Ectodermal cell (in vitro differentiated cells): ENCODE data around the gene PLXNA1.

ENCODE experiments used
- H3K27ac ChIP-seq: 2 replicates; pipeline ENCODE4 v1.7.0; 2013; ENCODE audit warnings: mild to moderate bottlenecking, low read depth, low read length; ENCODE audit not compliant: insufficient read depth, poor library complexity, severe bottlenecking
- H3K27me3 ChIP-seq: 2 replicates; pipeline ENCODE4 v1.7.0; 2013; ENCODE audit warnings: mild to moderate bottlenecking, low read length; ENCODE audit not compliant: insufficient read depth, control insufficient read depth, poor library complexity, severe bottlenecking
- H3K36me3 ChIP-seq: one replicate; pipeline ENCODE4 v1.7.0; 2013; ENCODE audit warnings: low read length; ENCODE audit not compliant: control insufficient read depth, insufficient read depth
- H3K4me1 ChIP-seq: one replicate; pipeline ENCODE4 v1.7.0; 2013; ENCODE audit warnings: low read length; ENCODE audit not compliant: control insufficient read depth, insufficient read depth
- H3K4me3 ChIP-seq: 2 replicates; pipeline ENCODE4 v1.7.0; 2013; ENCODE audit warnings: low read depth, low read length, control low read depth; ENCODE audit not compliant: insufficient read depth
- H3K9me3 ChIP-seq: 2 replicates; pipeline ENCODE4 v1.7.0; 2013; ENCODE audit warnings: mild to moderate bottlenecking, low read length, moderate library complexity; ENCODE audit not compliant: control insufficient read depth
- WGBS, 2 experiments: methylation state at CpG; one replicate each; pipeline ENCODE4 v1.1.7; 2013; ENCODE audit warnings: missing lambda C conversion rate in 2 of 2; 5-methylcytosine and 5-hydroxymethylcytosine counted together

The PLXNA1 gene

GRCh38 chr3:126952983-126953660 lies 29.8 kb upstream of the PLXNA1 start:
- no peak overlapping the region for H3K27ac ChIP-seq
- no peaks in the 10 kb centered on the region for H3K27me3 ChIP-seq
- H3K36me3 ChIP-seq = no peaks in the 10 kb centered on the region
- no peaks in the 10 kb centered on the region for H3K4me1 ChIP-seq
- no peaks in the 10 kb centered on the region for H3K9me3 ChIP-seq
- H3K4me3 ChIP-seq = no peak overlapping the region
- WGBS, 2 experiments = 92 to 94% methylated on average over 12 of the region's 12 CpGs

- H3K4me1 ChIP-seq = no peaks in the 10 kb centered on the region
- H3K36me3 ChIP-seq = no peaks in the 10 kb centered on the region
- 89 to 92% methylated on average over 10 of the region's 10 CpGs for WGBS, 2 experiments
- H3K4me3 ChIP-seq = no peak overlapping the region
- H3K27me3 ChIP-seq = no peaks in the 10 kb centered on the region
- no peaks in the 10 kb centered on the region for H3K9me3 ChIP-seq
- H3K27ac ChIP-seq = no peak overlapping the region
These were observed 28.6 kb upstream of the PLXNA1 start for GRCh38 chr3:126954141-126954842.

GRCh38 chr3:126955004-126955790 lies 27.7 kb upstream of the PLXNA1 start:
- Histone ChIP-seq H3K36me3 (no peaks in the 10 kb centered on the region), H3K4me1 (peaks cover 6% of the 10 kb centered on the region), H3K27me3 (no peaks in the 10 kb centered on the region), H3K9me3 (no peaks in the 10 kb centered on the region), H3K27ac (no peak overlapping the region), H3K4me3 (no peak overlapping the region)
- WGBS, 2 experiments = 93 to 94% methylated on average over 15 of the region's 15 CpGs

GRCh38 chr3:126956361-126956760 lies 26.6 kb upstream of the PLXNA1 start:
- WGBS, 2 experiments = 89 to 90% methylated on average over 7 to 8 of the region's 8 CpGs
- Histone ChIP-seq H3K27me3 (no peaks in the 10 kb centered on the region), H3K27ac (no peak overlapping the region), H3K4me3 (no peak overlapping the region), H3K9me3 (no peaks in the 10 kb centered on the region), H3K4me1 (peaks cover 16% of the 10 kb centered on the region), H3K36me3 (no peaks in the 10 kb centered on the region)

GRCh38 chr3:126956866-126957650 lies 25.9 kb upstream of the PLXNA1 start:
- Histone ChIP-seq H3K36me3 (no peaks in the 10 kb centered on the region), H3K4me1 (peaks cover 16% of the 10 kb centered on the region), H3K4me3 (no peak overlapping the region), H3K27ac (no peak overlapping the region), H3K9me3 (no peaks in the 10 kb centered on the region), H3K27me3 (no peaks in the 10 kb centered on the region)
- WGBS, 2 experiments = 89 to 90% methylated on average over 23 of the region's 23 CpGs

- H3K4me3 ChIP-seq = no peak overlapping the region
- no peaks in the 10 kb centered on the region for H3K36me3 ChIP-seq
- H3K27ac ChIP-seq = no peak overlapping the region
- WGBS, 2 experiments = 93 to 97% methylated on average over 14 of the region's 14 CpGs
- H3K27me3 ChIP-seq = no peaks in the 10 kb centered on the region
- H3K4me1 ChIP-seq = peaks cover 16% of the 10 kb centered on the region
- H3K9me3 ChIP-seq = no peaks in the 10 kb centered on the region
These were observed 24.9 kb upstream of the PLXNA1 start for GRCh38 chr3:126957776-126958637.

GRCh38 chr3:126958638-126959085 lies 24.3 kb upstream of the PLXNA1 start:
- Histone ChIP-seq H3K9me3 (no peaks in the 10 kb centered on the region), H3K27me3 (no peaks in the 10 kb centered on the region)
- 85 to 88% methylated on average over 10 of the region's 10 CpGs for whole genome bisulfite sequencing, 2 experiments

GRCh38 chr3:126959136-126959920 lies 23.6 kb upstream of the PLXNA1 start:
- 83 to 85% methylated on average over 10 of the region's 10 CpGs for WGBS, 2 experiments
- H3K27me3 ChIP-seq = no peaks in the 10 kb centered on the region
- H3K36me3 ChIP-seq = no peaks in the 10 kb centered on the region
- no peaks in the 10 kb centered on the region for H3K9me3 ChIP-seq
- H3K27ac ChIP-seq = no peak overlapping the region
- no peak overlapping the region for H3K4me3 ChIP-seq
- H3K4me1 ChIP-seq = peaks cover 16% of the 10 kb centered on the region

More at GRCh38 chr3:126958638-126959085, 24.3 kb upstream of the PLXNA1 start:
- H3K36me3 ChIP-seq = no peaks in the 10 kb centered on the region
- H3K27ac ChIP-seq = no peak overlapping the region
- H3K4me1 ChIP-seq = peaks cover 16% of the 10 kb centered on the region
- no peak overlapping the region for H3K4me3 ChIP-seq
